Hepatic stellate cell (primary cell): ENCODE data around the gene PGBD5.
"Not testable (repeated sequence)": the region's sequence is repeated elsewhere in the genome, so short reads cannot be mapped to it uniquely, and the experiment has no call there.

Experiments
- DNase-seq: peaks from one replicate; pipeline ENCODE4 v3.0.0; 2011; ENCODE audit warnings: low spot score

The PGBD5 gene

DNA sequence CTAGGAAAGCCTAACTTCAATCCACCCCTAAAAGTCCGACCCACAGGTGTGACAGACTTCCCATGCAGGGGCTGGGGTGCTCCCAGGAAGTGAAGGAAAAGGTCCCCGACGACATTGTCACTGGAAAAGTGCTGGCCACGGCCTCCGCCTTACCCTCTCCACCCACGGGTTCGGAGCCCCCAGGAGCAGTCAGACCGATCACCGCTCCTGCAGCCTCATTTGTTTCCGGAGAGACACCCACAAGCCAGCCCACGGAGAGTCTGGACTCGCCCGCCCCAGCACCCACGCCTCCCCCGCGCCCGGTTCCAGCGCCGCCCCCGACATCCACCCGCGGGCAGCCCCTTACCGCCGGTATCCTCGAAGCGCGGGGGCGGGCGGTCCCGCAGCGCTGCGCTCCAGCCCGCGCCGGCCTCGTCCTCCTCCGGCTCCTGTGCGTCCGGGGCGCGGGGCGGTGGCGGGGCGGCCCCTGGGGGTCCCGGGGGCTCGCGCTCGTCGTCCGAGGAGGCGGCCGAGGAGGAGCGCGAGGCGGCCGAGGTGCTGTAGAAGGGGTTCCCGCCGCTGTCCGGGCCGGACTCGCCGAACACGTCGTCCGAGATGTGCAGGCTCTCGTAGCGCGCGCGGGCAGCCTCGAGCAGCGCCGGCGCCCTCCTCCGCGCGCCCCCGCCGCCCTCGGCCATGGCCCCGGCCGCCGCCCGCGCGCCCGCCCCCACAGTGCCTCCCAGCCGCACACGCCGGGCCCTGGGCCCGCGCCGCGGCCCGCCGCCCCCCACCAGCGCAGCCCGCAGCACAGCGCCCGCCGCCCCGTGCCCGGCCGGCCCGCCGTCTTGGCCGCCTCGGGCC is 660 bp downstream of the PGBD5 start:
- DNase-seq, result no peak

DNA sequence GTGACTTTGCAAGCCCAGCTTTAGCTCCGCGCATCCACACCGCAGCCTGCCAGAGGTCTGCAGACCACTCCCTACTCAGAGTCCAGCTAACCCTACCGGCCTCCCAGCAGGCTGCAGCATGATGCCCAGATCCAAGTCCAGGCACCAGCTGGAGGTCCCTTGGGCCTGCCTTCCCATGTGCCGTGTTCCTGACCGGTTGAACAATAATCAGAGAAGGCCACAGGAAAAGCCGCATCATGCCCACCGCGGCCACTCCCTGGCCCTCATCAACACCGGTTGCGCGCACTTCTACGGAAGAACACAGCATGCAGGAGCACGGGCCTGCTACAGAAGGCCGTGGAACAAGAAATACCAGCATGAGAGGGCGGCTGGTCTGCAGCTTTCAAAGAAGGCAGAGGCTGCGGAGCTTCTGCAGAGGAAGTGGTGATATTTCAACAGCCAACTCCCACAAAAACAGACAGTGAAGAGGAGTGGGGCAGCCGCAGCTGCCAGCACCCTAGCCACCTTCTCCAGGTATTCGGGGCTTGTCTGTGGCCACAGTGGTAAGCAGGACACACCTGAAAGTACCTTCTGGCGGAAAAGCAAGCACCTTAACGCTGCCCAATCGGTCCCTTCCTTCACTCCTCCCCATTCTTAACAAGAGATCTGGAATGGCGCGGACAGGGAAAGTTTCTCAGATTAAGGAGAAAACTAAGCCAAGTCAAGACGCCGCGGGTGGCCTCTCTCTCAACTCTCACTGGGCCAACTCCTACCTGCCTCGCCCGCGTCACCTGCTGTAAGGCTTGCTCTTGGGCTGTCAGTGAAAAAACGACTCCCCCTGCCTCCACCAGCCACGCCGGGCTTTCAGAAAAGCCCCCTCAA is 1.5 kb downstream of the PGBD5 start:
- no peak for DNase-seq

DNA sequence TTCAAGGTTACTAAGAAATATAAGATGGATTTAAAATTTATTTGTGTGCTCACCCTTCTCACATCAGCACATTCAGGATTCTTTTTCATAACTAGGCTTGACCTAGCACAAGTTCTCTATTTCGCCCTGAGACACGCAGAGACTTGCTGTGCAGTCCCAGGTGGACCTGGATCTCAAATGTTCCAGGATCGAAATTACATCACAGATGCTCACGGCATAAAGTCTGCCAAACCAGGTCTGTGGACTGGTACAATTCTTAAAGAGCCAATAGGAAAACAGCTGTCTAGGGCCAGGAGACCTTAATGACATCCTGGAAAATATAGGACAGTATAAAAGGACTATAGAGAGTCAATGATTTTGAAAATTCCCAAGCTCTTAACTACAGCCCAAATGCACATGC is 2.2 kb downstream of the PGBD5 start:
- no peak for DNase-seq

DNA sequence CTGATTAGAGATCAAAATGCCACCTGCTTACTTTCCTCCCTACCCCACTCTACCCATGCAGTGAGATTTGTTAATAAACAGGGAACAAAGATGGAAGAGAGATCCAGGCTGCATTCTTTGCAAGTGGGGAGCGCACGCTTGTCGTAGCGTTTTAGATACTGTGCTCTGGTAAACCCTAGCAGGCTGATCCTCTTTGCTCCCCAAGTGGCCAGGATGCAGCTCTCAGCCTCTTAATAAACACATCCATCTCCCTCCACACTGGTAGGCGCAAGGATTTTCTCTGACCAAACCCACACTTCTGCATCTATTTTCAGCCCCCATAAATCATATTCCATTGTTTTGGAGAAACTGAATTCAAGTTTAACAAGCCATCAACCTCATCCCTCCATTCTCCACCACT is 2.9 kb downstream of the PGBD5 start:
- DNase-seq, result no peak

DNA sequence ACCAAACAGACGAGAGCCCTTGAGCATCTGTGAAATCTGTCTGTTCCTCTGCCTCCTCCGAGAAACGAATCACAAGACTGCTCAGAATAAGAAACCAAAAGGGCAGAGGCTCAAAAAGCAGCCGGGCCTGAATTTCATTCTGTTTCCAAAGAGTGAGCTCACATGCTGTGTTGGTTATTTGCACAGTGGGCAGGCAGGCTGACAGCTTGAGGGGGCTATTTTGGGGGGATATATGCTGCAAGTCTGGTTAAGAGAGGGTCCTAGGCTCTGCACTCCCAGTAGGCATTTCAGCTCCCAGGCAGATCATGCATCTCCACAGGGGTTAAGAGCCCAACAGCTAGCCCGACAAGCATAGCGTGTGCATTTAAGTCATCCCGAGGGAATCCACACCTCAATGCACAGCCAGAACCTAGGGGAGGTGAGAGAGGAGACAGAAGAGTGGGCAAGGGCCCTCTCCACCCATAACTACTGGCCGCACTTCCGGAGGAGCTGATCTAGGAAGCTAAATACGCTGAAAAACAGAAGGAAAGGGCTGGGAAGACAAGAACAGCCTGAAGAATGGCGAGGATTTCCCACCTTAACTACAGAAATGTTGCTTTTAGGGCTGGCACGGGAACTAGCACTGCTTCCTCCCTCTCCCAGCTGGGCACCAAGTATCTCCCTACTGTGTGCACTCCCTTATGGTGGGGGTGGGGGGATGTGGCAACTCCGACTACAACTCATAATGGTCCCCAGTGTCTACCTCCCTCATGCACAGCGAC is 3.7 kb downstream of the PGBD5 start:
- DNase-seq, result no peak

DNA sequence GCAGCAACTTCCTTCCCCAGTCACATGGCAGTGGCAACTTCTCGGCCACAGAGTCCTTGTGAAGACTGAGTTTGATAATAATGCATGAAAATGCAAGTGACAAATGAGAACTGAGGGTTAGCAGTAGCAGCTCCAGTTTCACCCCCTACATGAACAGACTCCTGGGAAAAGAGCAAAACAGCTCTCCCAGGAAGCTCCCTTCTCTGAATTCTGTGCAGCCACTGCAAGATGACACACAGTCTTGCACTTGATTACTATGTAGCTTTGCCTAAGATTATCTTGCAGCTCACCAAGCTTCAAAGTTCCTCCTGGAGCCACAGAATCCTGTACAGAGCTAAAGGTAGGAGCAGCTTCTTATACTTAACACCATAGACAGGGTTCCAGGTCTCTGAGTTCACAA is 4.7 kb downstream of the PGBD5 start:
- DNase-seq, result no peak

DNA sequence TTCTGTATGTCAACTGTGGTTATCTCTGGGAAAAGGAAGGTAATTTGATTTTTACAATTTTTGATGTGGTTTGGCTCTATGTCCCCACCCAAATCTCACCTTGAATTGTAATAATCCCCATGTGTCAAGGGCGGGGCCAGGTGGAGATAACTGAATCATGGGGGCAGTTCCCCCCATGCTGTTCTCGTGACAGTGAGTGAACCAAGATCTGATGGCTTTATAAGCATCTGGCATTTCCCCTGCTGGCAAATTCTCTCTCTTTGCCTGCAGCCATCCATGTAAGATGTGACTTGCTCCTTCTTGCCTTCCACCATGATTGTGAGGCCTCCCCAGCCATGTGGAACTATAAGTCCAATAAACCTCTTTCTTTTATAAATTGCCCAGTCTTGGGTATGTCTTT is 5.8 kb downstream of the PGBD5 start:
- DNase-seq, result not testable (repeated sequence)

DNA sequence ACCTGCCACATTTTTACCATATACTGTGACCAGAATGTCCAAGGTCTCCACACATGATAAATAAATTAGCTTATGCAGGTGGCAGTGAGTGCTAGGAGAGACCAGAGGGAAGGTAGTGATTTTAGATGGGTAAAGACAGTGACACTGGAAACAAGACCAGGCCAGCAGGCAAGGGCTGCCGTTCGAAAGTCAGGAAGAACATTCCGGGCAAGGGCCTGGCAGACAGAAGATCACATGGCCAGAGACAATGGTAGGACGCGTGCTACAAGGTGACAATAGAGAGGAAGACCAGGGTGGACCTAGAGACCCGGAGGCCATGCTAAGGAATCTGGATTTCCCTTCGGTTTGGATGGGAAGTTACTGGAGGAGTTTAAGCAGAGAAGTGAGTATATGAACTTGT is 9.7 kb downstream of the PGBD5 start:
- DNase-seq, result no peak

DNA sequence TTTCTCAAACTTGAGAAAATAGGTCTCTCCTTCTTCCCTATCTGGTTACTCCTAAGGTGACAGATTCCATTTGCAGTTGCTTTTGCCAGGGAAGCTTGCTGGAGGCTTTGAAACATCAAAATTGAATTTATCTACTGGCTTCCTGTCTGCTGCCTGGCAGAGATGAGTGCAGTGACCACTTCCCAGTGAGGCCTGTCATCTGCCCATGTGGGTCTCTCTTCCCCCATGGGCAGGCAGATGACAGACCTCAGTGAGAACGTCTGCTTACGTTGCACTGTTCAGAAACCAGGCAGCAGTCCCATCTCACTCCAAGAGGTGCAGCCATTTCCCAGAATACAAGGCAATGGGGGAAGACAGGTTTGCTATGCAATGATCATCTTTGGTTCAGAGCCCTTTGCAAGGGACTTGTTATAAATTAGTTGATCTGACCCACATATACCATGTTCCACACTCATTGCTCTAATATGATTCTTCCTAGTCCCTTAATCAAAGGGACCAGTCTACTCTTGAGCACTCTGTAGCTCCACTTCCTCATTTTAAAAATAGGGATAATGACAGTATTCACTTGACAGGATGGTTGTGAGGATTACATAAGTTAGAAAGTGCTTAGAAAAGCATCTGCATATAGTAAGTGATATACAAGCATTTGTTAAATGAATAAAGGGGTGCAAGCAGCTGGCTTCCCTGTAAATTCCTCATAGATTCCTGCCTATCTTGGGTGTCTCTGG is 10.6 kb downstream of the PGBD5 start:
- no peak for DNase-seq

DNA sequence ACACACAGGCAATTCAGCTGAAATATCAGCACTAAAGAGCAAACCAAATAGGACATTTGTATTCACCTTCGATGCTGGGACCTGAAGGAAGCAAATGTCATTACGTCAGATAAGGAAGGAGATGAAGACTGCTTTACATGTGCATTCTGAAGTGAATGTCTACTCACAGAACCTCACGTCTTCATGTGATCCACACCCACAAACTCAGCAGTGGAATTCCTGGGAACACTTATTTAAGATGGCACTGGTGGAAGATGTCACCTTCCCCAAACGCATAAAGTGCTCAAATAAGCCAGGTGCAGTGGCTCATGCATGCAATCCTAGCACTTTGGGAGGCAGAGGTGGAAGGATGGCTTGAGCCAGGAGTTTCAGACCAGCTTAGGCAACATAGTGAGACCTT is 11.4 kb downstream of the PGBD5 start:
- no peak for DNase-seq

DNA sequence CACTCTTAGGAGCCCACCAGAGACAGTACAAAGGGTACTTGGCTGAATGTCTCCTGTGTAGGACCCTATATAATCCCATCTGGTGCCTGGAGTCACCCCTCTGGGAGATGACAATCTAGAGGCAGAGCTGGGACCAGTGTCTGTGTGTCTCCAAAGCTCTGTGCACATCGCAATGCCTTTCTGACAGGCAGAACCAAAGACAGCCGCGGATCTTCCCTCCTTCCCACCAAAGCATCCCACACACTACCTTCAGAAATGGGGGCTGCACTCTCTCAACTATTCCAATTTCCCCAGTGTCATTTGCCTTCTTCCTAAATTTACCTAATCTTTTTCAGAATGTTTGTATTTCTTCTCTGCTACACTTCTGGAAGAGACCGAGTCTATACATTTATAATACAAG is 12.0 kb downstream of the PGBD5 start:
- DNase-seq, result no peak

DNA sequence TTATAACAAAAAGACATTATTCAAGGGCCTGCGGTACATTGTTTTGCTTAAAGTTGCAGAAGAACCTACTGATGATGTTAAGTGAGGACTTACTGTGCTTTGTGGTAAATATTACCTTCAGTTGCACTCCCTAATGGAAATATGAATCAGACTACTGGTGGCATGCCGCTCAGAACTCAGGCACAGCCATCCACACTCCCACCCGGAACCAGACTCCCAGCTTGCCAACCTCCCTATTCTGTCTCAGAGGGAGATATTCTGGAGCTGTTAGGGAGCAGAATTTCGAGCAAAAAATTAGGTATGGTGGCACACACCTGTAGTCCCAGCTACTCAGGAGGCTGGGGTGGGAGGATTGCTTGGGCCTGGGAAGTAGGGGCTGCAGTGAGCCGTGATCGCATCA is 13.1 kb downstream of the PGBD5 start:
- DNase-seq, result no peak

DNA sequence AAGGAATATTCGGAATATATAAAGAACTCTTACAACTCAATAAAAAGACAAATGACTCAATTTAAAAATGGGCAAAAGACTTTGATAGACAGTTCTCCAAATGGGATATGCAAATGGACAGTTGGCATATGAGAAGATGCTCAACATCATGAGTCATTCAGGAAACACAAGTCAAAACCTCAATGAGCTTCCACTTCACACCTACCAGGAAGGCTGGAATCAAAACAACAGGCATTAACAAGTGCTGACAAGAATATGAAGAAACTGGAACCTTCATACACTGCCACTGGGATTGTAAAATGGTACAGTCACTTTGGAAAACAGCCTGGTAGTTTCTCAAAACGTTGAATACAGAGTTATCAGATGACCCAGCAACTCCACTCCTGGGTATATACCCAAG is 17.2 kb downstream of the PGBD5 start:
- DNase-seq, result no peak

DNA sequence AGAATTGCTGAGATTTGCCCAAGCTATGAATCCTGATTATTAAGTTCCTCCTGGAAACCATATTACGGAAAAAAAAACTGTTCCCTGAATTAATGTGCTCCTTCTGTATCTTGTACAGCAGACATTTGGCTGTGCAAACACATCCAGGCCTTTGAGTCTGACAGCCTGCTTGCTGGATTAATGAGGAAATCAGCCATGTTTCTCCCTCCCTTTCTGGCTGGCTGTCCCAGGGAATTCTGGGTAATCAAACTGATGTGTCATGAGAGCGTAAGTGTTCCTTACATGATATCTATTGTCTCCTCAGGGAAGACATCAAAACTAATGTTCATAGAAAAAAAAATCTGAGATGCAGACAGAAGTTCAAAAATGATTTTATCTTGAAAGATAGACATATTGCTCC is 18.8 kb downstream of the PGBD5 start:
- no peak for DNase-seq

DNA sequence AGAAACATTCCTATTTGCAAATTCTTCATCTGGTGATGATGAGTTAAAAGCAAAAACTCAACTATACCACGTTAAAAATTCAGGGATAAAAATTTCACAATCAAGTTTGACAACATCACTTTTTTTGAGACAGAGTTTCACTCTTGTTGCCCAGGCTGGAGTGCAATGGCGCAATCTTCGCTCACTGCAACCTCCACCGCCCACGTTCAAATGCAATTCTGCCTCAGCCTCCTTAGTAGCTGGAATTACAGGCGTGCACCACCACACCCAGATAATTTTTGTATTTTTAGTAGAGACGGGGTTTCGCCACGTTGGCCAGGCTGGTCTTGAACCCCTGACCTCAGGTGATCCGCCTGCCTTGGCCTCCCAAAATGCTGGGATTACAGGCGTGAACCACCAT is 19.4 kb downstream of the PGBD5 start:
- DNase-seq, result not testable (repeated sequence)

DNA sequence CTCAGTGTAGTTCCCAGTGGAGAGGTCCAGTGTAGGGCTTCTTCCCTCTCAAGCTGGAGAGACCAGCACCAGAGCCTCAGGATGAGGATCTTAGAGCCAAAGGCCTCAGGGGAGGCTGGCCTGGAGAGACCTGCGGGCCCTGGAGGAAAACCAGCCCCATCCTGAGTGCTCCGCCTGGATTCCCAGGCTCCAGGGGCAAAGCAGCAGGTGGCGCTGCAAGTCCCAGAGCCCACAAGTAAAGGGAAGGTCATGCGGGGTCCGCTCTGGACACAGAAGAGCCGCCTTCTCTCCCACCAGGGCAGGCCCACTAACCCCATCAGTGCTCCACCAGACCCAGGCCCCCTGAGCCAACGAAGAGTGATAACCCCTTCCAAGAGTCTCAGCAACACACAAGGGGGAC is 22.7 kb downstream of the PGBD5 start:
- no peak for DNase-seq

DNA sequence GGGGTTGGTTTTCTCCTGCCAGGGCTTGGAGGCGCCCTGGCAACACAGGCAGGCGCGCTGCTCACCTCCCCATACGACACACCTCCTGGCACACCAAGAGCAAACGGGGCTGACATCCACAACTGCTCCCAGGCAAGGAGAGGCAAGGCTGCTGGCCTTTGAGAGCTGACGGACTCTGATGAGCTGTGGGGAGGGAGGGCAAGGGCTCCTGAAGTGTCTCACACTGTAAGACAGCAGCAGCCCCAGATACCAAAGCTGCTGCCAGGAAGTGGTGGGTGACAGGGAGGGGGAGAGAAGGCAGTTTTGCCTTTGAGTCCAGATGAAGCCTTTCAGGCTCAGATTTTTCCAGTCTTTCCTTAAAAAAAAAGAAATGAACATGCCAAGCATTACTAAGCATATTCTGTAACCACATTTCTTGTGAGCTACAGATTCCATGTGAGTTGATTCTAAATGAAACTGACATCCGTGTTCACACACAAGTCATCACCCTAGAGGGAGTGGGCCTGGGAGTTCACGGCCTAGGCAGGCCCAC is 24.3 kb downstream of the PGBD5 start:
- DNase-seq, result no peak

DNA sequence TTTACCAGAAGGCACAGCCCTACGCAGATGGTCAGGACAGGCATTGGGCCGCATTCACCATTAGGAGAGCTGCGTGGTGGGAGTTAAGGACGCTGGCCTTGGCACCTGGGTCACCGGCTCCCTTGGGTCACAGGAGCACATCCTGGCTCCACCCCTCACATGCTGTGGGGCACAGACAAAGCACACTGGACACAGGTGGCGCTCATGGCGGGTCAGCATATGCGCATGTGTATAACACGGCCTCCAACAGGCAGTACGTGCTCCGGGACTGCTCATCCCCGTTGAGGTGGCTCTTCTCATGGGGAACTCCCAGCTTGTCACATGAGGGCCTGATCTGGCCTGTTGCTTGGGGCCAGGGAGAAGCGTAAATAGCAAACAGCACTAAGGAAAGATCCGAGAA is 25.0 kb downstream of the PGBD5 start:
- no peak for DNase-seq

DNA sequence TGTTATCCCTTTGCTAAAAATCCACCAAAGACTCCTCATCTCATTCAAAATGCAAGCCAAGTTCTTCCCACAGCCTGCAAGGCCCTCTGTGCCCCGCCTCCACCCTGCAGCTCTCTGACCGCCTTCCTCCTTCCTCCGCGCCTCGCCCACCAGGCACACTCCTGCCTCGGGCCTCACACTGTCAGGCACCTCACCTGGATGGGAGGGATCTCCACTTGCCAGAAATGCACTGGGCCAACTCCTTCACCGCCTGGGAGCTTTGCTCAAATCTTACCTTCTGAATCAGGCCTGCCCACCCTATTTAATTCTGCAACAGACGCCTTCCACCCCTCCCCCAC is 26.2 kb downstream of the PGBD5 start:
- no peak for DNase-seq

DNA sequence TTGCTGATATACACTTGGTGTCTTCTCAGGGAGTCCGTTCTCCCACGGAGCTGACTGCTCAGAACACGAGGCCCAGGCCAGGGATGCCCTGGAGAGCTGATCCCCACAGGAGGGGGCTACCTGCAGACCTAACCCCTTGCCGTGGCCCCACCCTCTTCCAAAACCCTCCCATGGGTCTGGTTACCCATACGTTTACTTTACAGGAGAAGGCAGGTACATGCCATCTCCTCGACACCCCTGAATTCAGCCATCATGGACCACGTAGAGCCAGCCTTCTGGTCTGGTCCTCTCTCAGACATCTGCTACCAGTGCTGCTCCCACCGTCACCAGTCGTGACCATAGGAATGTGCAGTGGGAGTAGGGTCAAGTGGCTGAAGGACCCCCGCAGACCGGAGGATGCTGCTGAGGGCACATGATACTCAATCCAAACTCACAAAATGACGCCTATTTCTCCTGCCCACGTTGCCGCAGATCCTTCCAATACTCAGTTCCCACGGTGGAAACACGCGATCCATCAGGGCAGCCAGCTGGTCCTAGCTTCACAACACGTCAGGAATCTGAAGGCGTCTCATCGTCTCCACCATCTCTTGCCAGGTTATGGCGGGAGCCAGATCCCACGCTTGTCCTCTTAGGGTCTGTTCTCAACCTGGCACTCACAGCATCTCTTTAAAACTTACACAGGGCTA is 26.7 kb downstream of the PGBD5 start:
- no peak for DNase-seq

DNA sequence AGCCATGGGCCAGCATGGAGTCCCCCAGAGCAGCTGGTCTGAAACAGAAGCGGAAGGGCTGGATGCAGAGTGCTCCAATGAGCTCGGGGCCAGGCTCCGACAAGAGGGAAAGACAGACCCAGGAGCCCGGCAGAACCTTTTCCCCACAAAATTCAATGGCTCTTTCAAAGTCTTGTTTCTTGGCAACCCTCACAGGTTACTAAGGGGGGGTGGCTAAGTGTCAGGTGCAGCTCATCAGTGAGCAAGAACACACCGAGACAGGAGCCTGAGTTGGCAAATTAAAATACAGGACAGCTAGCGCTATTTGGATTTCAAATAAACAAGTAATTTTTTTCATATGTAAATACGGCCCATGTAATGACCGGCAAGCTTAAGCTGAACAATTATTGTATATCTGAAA is 27.3 kb downstream of the PGBD5 start:
- DNase-seq, result no peak
